Naive thymus-derived CD4-positive, alpha-beta T cell (primary cell): ENCODE measurements around the gene CCL13. TPM values are rescaled to one million over a fixed set of nuclear protein-coding genes. Genes with fewer than 3 reads are reported as not detected.

Experiments used
- polyA plus RNA-seq, 2 donors: library from polyadenylated mRNA; unstranded; fragments of 300-500 nt; fragmentation: Illumina TruSeq; gene quantifications; one replicate each; pipeline ENCODE4 v1.2.3, GENCODE V29; 2021
- total RNA-seq, 6 experiments: library from RNA in 5 of 6; stranded (reverse) in 5 of 6; gene quantifications; 1 replicate in 5 of 6; 2 replicates in 1 of 6; pipeline ENCODE4 v1.2.3 and lab custom pipeline; 2021 to 2026

Gene CCL13
- total and polyA plus RNA-seq, 7 experiments from 2014 or later = not detected

Other genes with a start within 250 kb of the CCL13 start
- gene CCL2, start 101.2 kb upstream of the CCL13 start, total RNA-seq = 10 to 100 TPM in 2 of 5 experiments, under 1 TPM in 1, not detected in 2; 0.31 to 13.6 (median 10.4) TPM
- gene CCL2, start 101.2 kb upstream of the CCL13 start, polyA plus RNA-seq = not detected
- not detected for gene CCL7, start 86.3 kb upstream of the CCL13 start, total RNA-seq
- not detected for gene CCL7, start 86.3 kb upstream of the CCL13 start, polyA plus RNA-seq
- not detected for gene CCL11, start 70.7 kb upstream of the CCL13 start, total RNA-seq
- gene CCL11, start 70.7 kb upstream of the CCL13 start, polyA plus RNA-seq = not detected
- not detected for gene CCL8, start 37.0 kb upstream of the CCL13 start, total RNA-seq
- gene CCL8, start 37.0 kb upstream of the CCL13 start, polyA plus RNA-seq = not detected
- gene CCL1, start 6.8 kb downstream of the CCL13 start, total RNA-seq = 10 to 100 TPM in 1 of 5 experiments, not detected in 4; 17.4 TPM
- not detected for gene CCL1, start 6.8 kb downstream of the CCL13 start, polyA plus RNA-seq
- gene TMEM132E, start 223.1 kb downstream of the CCL13 start, total RNA-seq = under 1 TPM in 4 of 5 experiments, not detected in 1; 0.10 to 0.89 (median 0.40) TPM
- gene TMEM132E, start 223.1 kb downstream of the CCL13 start, polyA plus RNA-seq = under 1 TPM; 0.28 to 0.41 TPM